HG03108 (cell line): ENCODE measurements around the gene MSRB3.
"Not testable (repeated sequence)": the region's sequence is repeated elsewhere in the genome, so short reads cannot be mapped to it uniquely, and the experiment has no call there.

Experiments
- ATAC-seq: cut with Tn5 transposase; IDR thresholded peaks from one replicate; pipeline ENCODE4 v1.9.1; 2021; ENCODE audit warnings: moderate library complexity; ENCODE audit not compliant: unreplicated experiment

MSRB3 gene

DNA sequence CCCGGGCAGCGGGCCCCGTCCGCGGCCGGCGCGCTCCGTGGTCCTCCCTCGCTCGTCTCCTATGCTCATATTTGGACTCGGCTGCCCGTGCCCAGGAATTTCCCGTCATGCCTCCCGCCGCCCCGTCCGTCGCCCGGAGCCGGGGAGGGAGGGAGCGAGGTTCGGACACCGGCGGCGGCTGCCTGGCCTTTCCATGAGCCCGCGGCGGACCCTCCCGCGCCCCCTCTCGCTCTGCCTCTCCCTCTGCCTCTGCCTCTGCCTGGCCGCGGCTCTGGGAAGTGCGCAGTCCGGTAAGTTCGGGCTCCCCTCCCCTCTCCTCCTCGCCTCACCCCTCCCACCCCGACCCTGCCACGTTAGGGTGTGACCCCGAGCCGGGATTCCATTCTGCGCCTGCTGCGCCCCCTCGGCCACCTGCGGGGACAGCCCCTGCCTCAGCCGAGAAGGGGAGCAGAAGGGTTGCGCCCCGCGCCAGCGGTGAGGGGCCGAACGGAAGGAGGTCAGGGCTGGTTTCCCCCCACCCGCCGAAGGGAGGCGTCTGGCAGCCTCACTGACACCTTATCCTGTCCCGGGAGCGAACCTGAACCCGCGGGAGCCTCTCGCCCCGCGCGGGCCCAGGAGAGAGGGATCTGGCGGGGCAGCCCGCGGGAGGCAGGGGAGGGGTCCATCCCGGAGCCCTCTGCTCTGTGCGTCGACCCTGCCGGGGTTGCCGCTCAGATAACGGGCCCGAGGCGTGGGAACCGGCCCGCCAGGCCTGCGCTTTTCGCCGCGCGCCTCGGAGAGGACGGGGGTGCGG is at the start of gene MSRB3:
TSS of gene MSRB3 (plus strand) at position 108 of the 793 bp plus-strand sequence. CDS start 29,897 bp downstream, outside the sequence.
- peak; percentile 78 for ATAC-seq

DNA sequence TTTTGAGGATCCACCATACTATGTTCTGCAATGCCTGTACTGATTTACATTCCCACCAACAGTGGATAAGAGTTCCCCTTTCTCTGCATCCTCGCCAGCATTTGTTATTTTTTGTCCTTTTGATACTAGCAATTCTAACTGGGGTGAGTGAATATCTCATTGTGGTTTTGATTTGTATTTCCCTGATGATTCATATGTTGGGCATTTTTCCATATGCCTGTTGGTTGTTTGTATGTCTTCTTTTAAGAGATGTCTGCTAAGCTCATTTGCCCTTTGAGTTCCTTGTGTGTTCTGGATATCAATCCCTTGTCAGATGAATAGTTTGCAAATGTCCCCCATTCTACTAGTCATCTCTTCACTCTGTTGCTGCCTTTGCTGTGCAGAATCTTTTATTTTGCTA is 49.0 kb upstream of the MSRB3 start:
- ATAC-seq, result no peak

DNA sequence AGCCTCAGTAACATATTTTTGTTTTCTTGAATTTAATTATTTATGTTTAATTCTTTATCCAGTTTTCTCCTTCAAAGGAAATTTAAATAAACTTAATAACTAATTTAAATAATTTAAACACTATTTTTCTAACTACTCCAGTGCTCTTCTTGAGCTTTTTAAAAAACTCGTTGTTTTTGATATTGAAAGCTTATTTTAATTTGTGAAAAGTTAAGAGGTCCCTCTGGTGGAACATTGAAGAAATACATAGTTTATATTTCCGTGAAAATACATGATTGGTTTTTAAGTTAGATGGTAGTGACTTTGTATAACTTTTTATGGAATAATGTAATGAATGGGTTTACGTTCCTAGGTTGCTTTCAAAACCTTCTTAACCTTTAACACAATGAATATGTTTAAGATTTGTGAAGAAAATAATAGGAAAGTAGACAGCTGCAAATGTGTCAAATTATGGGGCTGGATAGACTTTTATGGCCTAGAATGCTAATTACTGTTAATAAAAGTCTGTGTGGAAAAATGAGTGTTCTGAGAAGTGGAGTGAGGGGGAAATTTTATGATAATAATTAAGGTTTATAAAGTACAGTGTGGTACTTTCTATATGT is 45.9 kb upstream of the MSRB3 start:
- no peak for ATAC-seq

DNA sequence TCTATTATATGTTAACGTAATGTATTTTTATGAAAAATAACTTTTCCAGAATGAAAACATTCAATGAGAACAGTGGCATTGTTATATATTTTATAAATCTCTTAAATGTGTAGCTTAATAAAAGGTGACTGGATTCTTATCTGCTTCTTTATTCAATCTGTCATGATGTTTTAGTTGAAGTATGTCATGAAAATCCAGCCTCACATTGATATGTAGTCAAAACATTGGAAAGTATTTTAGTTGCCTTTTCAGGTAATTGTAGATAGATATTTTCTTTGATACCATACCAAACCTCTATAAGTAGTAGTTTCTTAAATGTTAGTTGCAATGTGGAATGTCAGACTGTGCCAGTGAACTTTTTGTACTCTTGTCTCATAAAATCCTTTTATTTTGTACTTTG is 41.3 kb upstream of the MSRB3 start:
- ATAC-seq, result no peak

DNA sequence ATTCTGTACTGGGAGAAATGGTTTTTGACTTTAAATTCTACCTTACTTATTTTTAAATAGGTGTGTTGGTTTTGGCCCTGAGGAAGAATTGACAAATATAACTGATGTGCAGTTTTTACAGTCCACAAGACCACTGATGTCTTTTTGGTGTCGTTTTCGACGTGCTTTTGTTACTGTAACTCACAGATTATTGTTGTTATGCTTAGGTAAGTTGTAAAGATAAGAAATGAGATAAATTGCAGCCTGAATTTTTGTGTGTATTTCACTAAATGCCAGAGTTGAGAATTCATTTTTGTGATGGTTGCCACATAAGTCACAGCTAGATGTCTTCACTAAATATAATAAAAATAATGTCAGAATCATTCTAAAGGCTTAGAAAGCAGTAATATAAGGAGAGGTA is 39.9 kb upstream of the MSRB3 start:
- ATAC-seq, result no peak

DNA sequence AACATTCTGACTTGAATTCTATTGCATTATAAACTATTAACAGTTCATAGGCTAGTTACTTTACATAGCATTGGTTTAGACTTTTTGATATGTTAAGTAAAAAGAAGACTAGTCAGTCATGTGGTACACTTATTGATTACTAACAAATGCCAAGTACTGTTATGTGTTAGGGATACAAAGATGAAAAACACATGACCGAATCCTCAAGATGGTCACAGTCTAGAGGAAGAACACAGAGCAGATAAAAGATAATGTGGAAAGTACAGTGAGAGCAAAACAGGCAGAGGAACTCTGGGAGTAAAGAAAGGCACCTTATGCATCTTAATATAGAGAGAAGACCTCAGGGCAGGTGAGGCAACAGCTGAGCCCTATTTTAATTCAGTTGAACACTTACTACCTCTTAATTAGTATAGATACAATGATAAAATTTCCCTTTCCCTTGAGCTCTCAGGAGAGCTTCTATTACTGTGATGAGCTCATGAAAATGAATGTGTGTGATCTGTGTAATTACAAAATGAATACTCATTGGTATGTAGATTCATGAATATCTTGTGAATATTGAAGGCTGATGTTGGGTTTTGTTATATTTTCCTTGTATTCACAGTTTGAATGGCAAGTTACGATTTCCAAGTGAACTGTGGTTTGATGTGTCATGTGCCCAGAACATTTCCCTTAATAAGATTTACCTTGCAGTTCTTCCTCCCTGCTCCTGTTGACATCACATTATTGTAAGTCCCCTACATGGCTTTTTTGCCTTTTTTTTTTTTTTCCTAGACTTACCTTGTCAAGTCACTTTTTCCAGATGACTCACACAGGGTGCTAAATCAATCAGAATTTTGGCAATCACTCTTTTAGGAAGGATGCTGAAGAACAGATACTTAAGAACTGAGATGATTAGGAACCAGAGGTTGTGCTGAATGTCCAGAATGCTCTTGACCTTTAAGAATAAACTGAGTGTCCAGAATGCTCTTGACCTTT is 29.5 kb upstream of the MSRB3 start:
- ATAC-seq, result no peak

DNA sequence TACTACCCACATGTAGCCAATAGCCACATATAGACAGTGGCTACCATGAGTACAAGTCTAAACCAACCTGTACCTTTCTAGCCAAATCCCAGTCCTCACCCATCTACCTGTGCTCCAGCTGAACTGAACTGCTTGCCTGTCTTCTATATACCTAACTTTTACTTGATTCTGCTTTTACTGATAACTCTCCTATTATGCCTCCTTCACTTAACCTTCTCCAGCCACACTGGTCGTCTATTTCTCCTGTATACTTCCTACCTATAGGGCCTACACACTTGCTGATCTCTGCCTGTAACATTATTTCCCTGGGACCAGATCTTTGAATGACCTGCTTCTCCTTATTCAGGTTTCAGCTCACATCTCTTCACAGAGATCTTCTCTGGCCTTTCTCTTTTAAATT is 26.0 kb upstream of the MSRB3 start:
- ATAC-seq, result no peak

DNA sequence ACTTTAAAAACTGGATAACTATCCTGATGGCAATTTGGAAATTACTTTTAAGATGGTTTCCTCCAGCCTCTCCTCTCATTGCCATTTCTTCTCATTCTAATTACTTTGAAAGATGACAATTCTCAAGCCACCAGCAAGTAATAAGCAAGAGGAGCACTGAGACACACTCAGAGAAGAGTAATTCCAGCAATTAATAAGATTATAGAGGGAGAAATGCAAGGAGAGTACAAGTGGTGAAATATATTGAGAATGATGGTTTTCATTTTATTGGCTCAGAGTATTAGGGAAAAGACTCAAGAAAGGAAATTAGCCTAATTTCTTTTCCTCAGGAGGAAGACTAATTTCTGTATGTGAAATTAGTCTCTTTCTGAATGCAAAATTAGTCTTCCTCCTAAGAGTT is 20.5 kb upstream of the MSRB3 start:
- no peak for ATAC-seq

DNA sequence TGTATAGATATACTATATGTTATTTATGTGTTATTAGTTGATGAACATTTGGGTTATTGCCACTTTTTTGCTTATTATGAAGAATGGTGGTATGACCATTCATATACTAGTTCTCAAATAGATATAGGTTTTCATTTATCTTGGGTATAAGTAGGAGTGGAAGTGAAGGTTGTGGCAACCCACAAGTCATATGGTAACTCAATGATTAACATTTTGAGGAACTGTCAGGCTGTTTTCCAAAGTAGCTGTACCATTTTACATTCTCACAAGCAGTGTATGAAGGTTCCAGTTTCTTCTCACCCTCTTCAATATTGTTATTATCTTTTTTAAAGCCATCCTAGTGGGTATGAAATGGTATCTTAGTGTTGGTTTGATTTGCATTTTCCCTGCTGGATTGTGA is 19.0 kb upstream of the MSRB3 start:
- ATAC-seq, result peak; percentile 40

DNA sequence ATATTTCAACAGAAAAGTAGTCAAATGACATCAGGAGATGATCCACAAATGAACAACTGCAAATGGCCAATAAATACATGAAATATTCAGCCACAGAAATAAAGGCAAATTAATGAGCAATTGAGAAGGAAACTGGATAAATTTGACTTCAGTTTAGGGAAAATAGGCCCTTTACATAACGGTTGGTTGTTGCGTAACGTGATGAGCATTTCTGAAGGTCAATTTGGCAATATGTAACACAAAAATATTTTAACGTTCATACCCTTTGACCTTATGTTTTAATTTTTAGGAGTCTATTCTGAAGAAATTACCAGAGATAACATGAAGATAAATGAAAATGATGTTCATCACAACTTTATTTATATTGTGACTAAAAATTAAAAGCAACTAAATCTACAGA is 14.7 kb upstream of the MSRB3 start:
- no peak for ATAC-seq

DNA sequence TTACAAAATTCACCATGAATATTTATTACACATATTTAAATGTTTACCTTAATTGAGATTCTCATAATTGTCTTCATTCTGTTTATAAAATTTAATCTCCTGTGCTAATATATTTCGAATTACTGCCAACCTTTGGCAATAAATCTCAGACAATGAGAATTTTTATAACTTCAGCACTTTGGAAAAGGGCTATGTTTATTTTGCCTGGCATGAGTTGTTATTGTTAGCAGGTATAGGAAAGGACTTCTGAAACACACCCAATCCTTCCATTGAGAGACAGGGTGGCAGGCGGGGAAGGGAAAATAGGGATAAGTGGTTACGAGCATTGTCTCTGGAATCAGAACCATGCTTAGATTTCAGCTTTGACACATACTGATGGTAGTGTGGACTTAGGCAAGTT is 12.1 kb upstream of the MSRB3 start:
- no peak for ATAC-seq

DNA sequence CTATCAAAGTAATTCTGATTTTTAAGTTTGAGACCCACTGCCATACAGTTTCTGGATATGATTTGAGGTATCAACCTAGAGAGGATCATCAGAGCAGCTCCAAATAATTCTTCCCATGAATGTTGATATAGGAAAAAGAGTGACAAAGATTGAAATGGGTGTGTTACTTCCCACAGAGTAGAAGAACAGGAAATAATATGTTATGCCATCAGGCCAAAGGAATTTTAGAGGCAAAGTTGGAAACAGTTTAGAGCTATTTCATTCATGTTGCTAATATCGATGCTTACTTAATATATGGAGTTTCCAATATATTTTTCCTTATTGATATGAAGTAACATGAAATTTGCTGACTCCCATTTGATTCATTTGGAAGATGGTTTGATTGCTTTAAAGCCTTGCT is 8.9 kb upstream of the MSRB3 start:
- ATAC-seq, result no peak

DNA sequence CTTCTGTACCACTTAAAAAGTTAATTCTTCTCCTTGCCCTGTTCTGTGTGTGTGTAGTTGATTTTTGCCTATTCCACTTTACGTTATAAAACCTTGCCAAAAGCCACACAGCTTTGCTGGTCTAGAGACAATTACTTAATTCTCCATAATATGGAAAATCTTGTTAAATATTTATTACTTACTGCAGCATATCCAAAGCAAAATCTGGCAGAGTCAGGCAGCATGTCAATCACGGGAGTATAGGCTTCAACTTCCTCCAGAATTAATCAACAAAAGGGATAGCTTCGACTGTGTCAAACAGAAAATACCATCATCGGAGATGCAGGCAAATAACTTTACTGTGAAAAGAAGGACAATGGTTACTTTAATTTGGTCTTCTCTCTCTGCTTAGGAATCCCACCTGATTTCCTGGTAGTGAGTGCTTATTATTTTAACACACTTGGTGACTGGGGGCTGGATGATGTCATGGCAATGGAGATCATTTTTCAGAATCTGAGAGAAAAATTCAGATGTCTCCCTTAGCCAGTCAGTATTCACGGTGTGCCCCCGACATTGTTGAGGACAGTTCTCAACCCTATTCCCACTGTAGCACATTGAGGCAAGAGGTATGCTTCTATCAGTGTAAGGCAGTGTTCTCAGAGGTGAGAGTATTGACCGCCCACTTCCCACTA is 3.7 kb upstream of the MSRB3 start:
- no peak for ATAC-seq

DNA sequence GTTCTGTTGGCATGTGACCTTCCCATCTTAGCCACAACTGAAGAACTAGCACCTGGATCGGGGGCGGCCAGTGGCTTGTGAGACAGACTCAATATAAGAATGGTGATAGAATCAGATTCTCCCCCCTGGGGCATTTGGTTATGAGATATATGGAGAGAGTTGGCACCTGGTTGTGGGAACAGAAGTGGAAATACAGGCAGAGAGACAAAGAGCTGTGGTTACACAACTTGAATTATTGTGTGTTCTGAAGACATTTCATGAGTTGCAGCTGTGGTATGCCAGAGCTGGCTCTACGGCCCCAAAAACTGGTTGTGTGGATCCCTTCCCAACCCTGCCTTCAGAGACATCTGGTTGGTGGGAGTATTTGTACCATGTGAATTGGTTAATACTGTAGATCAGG is 2.9 kb upstream of the MSRB3 start:
- no peak for ATAC-seq

DNA sequence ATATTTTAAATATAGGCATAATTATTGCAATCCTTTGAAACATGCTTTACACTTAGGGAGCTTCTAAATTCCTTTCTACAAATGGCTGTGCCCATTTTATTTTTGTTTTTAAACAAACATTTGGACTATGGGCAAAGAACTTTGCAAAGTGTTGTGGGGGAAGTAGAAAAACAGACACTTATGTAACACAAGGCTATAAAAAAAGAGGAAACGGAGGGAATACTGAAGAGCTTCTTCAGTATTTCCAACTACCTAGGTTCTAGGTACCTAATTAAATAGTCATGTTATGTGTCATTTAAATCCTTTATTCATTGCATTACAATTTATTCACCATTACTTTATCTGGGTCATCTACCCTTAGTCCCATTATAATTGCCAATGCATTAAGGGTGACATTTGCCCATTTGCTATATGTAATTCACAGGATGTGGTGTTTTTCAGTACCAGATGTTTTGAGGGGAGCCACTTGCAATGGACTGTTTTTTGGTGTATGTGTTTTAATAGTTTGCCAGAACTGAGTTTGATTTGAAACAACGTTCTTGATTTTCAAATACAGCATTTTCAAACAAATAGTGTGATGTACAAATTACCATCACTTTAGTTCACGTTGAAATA is 1.5 kb upstream of the MSRB3 start:
- ATAC-seq, result no peak

DNA sequence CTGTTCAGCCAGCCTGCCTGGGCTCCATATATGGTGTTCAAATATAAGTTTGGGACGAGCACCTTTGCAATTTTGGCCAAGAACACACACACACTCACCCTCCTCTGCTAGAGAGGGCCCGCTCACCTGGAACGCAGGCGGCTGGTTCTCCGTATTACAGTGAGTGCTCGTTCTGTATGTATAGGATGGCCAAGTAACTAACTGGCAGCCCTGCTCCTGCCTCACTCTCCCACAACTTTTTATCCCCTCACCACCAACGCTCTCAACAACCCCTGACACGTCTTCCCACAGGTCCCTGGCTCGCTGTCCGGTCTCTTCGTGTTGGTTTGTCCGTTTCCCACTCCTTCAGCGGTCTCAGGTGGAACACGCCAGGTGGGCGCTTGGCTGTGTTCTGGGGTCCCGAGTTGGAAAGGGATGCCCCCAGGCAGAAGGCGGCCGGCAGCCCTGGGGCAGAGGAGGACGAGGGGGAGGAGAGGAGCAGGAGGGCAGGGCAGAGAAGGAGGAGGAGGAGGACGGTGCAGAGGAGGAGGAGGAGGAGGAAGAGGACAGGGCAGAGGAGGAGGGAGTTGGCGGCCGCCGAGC is 398 bp upstream of the MSRB3 start:
- no peak for ATAC-seq

DNA sequence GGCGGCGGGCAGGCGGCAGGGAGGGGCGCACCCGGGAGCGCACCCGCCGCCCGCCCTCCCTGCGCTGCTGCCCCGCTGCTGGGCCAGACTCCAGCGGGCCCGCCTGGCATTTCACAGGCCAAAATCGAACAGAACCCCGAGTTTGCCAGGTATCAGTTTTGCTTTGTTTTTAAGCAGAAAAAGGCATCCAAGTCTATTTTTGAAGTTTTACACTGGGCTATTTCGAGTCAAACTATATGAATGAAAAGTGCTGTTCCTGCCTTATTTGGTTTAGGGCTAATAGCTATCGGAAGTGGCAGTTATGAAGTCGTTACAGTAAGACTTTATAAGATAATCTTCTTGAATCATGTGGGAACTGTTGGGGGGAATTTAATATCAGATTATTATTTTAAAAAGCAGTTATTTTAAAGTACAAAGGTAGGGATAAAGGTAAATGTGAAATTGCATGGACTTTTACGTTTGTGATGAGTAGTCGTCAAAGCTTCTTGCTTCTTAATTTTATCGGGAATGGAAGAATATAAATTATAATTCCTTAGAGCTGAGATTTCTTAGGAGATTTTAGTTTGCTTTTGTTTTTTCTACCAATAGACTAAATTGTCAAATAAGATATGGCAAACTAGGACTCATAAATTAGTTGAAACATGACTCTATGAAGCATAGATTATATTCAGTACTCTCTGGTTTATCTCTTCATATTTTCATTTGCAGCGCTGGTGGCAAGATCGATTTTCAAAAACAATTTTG is 1.1 kb downstream of the MSRB3 start:
- no peak for ATAC-seq

DNA sequence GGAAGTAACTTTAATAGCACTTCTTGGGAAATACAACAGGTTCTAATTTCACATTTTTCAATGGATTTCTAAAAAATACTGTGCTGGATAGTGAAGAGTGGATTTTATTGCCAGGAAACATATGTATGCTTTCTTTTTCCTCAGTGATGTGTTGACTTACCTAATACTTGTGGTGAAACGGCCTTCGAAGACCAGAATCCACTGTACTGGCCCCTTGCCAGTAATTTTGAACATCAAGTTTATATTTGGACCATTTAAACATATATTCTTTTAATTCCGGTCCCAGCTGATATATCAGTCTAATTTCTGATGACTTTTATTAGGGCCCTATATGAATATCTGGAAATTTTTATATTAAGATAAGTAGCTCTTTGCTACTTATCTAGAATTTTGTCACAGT is 1.8 kb downstream of the MSRB3 start:
- ATAC-seq, result no peak

DNA sequence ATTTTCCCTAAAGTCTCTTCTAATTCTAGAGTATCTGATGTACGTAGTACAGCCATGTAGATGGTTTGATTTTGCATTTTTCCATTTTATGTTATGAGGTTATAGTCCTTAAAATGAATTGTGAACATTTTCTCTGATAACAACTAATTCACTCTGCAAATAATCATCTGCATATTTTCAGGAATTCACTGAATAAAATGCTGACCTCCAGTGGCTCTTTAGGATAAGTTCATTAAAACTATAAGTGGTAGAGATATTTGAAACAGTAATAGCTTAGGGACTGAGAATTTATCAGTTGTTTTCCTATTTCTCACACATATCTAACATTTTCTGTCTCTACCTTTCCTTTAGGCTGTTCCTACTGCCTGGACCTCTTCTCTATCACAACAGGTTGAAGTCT is 4.4 kb downstream of the MSRB3 start:
- ATAC-seq, result no peak

DNA sequence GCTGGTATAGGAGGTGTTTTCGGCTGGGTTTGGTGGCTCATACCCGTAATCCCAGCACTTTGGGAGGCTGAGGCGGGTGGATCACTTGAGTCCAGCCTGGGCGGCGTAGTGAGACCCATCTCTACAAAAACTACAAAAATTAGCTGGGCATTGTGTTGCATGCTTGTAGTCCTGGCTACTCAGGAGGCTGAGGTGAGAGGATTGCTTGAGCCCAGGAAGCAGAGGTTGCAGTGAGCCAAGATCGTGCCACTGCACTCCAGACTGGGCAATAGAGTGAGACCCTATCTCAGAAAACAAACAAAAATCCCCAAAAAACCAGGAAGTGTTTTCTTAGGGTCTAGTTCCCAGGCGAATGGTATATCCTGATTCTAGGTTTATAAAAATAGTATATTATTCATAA is 7.0 kb downstream of the MSRB3 start:
- ATAC-seq, result not testable (repeated sequence)
